Body of pancreas (tissue), 4 donors: Measurements from ENCODE around the gene ALS2CL. TPM values are rescaled to one million over a fixed set of nuclear protein-coding genes. Genes with fewer than 3 reads are reported as not detected.

Experiments
- ATAC-seq: fragments of 150-250 bp; one replicate; pipeline ENCODE4 v1.9.1; 2016
- DNase-seq, 4 donors: peaks; one replicate each; pipeline ENCODE4 v3.0.0-alpha.2; 2019
- H3K27ac ChIP-seq, 4 donors: fragments of 200-600 bp; sonication (generic); 1 replicate in 3 of 4; 2 replicates in 1 of 4; pipeline versions ENCODE4 v1.5.1 to v1.6.1; 2016 to 2019; ENCODE audit warnings: mild to moderate bottlenecking in 1 of 4, mixed read lengths in 1 of 4, moderate library complexity in 1 of 4
- H3K27me3 ChIP-seq, 2 donors: fragments of 200-600 bp; sonication (generic); one replicate each; pipeline ENCODE4 v1.6.0; 2016; ENCODE audit warnings: mild to moderate bottlenecking in 1 of 2
- H3K36me3 ChIP-seq, 2 donors: fragments of 200-600 bp; sonication (generic); replicated peaks in 1 of 2; 2 replicates each; pipeline ENCODE4 v1.5.1; 2016; ENCODE audit warnings: low read depth in 2 of 2; ENCODE audit not compliant: insufficient read depth in 1 of 2
- H3K4me1 ChIP-seq: fragments of 200-600 bp; sonication (generic); one replicate; pipeline ENCODE4 v1.6.0; 2016
- H3K4me3 ChIP-seq, 2 donors: fragments of 200-600 bp; sonication (generic); 1 replicate in 1 of 2; 2 replicates in 1 of 2; pipeline ENCODE4 v1.5.1; 2016 to 2019
- H3K9me3 ChIP-seq, 3 donors: fragments of 200-600 bp; sonication (generic); 1 replicate in 2 of 3; 2 replicates in 1 of 3; pipeline ENCODE4 v1.5.1; 2016
- CTCF ChIP-seq, 7 experiments: fragments of 450-650 bp in 4 of 7; fragments of 200-600 bp in 3 of 7; sonication (generic) in 3 of 7; IDR thresholded peaks; one replicate each; pipeline ENCODE4 v1.5.1; 2016 to 2019; ENCODE audit warnings: antibody characterized with exemption in 7 of 7
- POLR2A ChIP-seq, 3 donors: fragments of 450-650 bp; IDR thresholded peaks; one replicate each; pipeline ENCODE4 v1.6.1; 2016; ENCODE audit warnings: antibody characterized with exemption in 3 of 3, mild to moderate bottlenecking in 2 of 3
- WGBS, 2 donors: methylation state at CpG; one replicate each; pipeline ENCODE4 v1.1.5; 2017; 5-methylcytosine and 5-hydroxymethylcytosine counted together
- intact Hi-C: fragments of 100-400 bp; cut with DNase I; formaldehyde crosslinking; loops from one replicate; pipeline ENCODE4 v1.15.1; 2023
- total RNA-seq, 2 donors: library from RNA; depleted of rRNA; stranded (reverse); fragments of >200 nt; gene quantifications; one replicate each; pipeline ENCODE4 v1.1.0, GENCODE V29; 2016

Gene ALS2CL
- total RNA-seq, 2 donors from 2014 or later, result 30.3 to 48.5 TPM

GRCh38 chr3:46671541-46672348 is 21.7 kb downstream of the ALS2CL start:
- no peaks in the 10 kb centered on the region for H3K36me3 ChIP-seq

GRCh38 chr3:46670891-46671427 is 22.5 kb downstream of the ALS2CL start:
- DNase-seq (peak in 3 of 4 donors; percentile 1 to 8 (median 7)), ATAC-seq (no peak)
- Histone ChIP-seq H3K4me1 (peaks cover 11% of the 10 kb centered on the region), H3K27ac (no peak overlapping the region), H3K27me3 (no peaks in the 10 kb centered on the region), H3K36me3 (no peaks in the 10 kb centered on the region), H3K9me3 (no peaks in the 10 kb centered on the region), H3K4me3 (no peak overlapping the region)
- TF ChIP-seq CTCF (IDR thresholded peaks at IDR 0.05) (no peak), POLR2A (IDR thresholded peaks at IDR 0.05) (no peak)
- WGBS, 2 donors, result 100% methylated on average over 4 of the region's 4 CpGs
- intact Hi-C loops, result no loop called here

More at GRCh38 chr3:46671541-46672348, 21.7 kb downstream of the ALS2CL start:
- Histone ChIP-seq H3K9me3 (no peaks in the 10 kb centered on the region), H3K27ac (no peak overlapping the region), H3K27me3 (no peaks in the 10 kb centered on the region), H3K4me3 (no peak overlapping the region), H3K4me1 (peaks cover 3% of the 10 kb centered on the region)
- 85 to 96% methylated on average over 18 to 20 of the region's 25 CpGs for WGBS, 2 donors
- intact Hi-C loops, result no loop called here
- ATAC-seq (no peak), DNase-seq (peak; percentile 1 to 11 (median 6))
- no peak for TF ChIP-seq CTCF (IDR thresholded peaks at IDR 0.05)
- TF ChIP-seq POLR2A (IDR thresholded peaks at IDR 0.05), result no peak

GRCh38 chr3:46670000-46670890 is 23.2 kb downstream of the ALS2CL start:
- Histone ChIP-seq H3K27me3 (no peaks in the 10 kb centered on the region), H3K4me1 (peaks cover 15% of the 10 kb centered on the region), H3K27ac (no peak overlapping the region), H3K36me3 (no peaks in the 10 kb centered on the region), H3K9me3 (no peaks in the 10 kb centered on the region), H3K4me3 (no peak overlapping the region)
- ATAC-seq, result no peak
- no peak for TF ChIP-seq POLR2A (IDR thresholded peaks at IDR 0.05)
- no peak for TF ChIP-seq CTCF (IDR thresholded peaks at IDR 0.05)
- intact Hi-C loops, result no loop called here
- peak in 3 of 4 donors; percentile 1 to 3 (median 2) for DNase-seq
- 81 to 82% methylated on average over 12 to 17 of the region's 17 CpGs for WGBS, 2 donors

- intact Hi-C loops, result no loop called here
- peaks cover 15% of the 10 kb centered on the region for H3K4me1 ChIP-seq
- DNase-seq, result peak in 2 of 4 donors; percentile 0 to 8
- no peaks in the 10 kb centered on the region for H3K36me3 ChIP-seq
- no peak overlapping the region for H3K4me3 ChIP-seq
- TF ChIP-seq CTCF (IDR thresholded peaks at IDR 0.05) (no peak), POLR2A (IDR thresholded peaks at IDR 0.05) (no peak)
- no peaks in the 10 kb centered on the region for H3K9me3 ChIP-seq
- WGBS, 2 donors, result 53 to 73% methylated on average over 9 of the region's 9 CpGs
- no peak overlapping the region for H3K27ac ChIP-seq
- no peaks in the 10 kb centered on the region for H3K27me3 ChIP-seq
- no peak for ATAC-seq
Measured at GRCh38 chr3:46669191-46669999, 24.1 kb downstream of the ALS2CL start.
